ENCODE measurements around the gene RASL10A. TPM values are rescaled to one million over a fixed set of nuclear protein-coding genes. Genes with fewer than 3 reads are reported as not detected.
A peak's percentile ranks its signal among the peaks of the same experiment; 100 is the strongest.

Gene RASL10A
- total and polyA plus RNA-seq, 7 donors = 0.32 to 3.3 (median 0.80) TPM

GRCh38 chr22:29353286-29353685, 37.8 kb upstream of the RASL10A start:
- no peak overlapping the region for H3K4me3 ChIP-seq
- peak overlapping the region; percentile 69 for H3K27ac ChIP-seq
- WGBS, 3 donors = 43 to 78% (median 53%) methylated on average over 11 of the region's 11 CpGs
- intact Hi-C loops (cut with DNase I) = no loop called here
- peak; percentile 60 to 82 (median 76) for ATAC-seq
- peak in 1 of 2 donors; percentile 53 for DNase-seq
- H3K4me1 ChIP-seq = peaks cover 27% of the 10 kb centered on the region
- TF ChIP-seq, protein P1, sequence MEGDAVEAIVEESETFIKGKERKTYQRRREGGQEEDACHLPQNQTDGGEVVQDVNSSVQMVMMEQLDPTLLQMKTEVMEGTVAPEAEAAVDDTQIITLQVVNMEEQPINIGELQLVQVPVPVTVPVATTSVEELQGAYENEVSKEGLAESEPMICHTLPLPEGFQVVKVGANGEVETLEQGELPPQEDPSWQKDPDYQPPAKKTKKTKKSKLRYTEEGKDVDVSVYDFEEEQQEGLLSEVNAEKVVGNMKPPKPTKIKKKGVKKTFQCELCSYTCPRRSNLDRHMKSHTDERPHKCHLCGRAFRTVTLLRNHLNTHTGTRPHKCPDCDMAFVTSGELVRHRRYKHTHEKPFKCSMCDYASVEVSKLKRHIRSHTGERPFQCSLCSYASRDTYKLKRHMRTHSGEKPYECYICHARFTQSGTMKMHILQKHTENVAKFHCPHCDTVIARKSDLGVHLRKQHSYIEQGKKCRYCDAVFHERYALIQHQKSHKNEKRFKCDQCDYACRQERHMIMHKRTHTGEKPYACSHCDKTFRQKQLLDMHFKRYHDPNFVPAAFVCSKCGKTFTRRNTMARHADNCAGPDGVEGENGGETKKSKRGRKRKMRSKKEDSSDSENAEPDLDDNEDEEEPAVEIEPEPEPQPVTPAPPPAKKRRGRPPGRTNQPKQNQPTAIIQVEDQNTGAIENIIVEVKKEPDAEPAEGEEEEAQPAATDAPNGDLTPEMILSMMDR (IDR thresholded peaks at IDR 0.05) = no peak
- H3K9me3 ChIP-seq = no peaks in the 10 kb centered on the region
- H3K36me3 ChIP-seq (ENCODE audit: insufficient read depth in 1 of 2, low read depth in 1 of 2) = peaks cover 6 to 92% of the 10 kb centered on the region in 2 donors
- no peaks in the 10 kb centered on the region for H3K27me3 ChIP-seq (ENCODE audit: insufficient read depth in 3 of 3, low read length in 2 of 3)

DNA sequence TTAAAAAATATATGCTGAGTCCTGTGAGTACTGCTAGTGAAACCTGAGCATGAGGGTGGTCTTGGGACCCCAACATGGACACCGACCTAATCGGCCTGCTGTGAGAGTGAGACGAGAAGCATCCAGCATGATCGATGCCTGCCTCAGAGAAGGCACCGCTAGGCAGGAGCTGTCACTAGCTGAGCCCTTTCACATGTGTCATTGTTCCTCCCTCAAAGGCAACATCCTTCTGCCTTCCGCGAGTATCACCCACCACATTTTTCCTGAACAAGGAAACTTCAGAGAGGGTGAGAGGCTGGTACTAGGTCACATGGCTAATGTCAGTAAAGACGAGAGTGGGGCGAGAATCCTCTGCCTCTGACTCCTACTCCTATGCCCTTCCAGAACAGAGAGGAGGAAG, 37.3 kb upstream of the RASL10A start:
- ATAC-seq = peak in 1 of 4 donors; percentile 1
- intact Hi-C loops (cut with DNase I) = no loop called here

DNA sequence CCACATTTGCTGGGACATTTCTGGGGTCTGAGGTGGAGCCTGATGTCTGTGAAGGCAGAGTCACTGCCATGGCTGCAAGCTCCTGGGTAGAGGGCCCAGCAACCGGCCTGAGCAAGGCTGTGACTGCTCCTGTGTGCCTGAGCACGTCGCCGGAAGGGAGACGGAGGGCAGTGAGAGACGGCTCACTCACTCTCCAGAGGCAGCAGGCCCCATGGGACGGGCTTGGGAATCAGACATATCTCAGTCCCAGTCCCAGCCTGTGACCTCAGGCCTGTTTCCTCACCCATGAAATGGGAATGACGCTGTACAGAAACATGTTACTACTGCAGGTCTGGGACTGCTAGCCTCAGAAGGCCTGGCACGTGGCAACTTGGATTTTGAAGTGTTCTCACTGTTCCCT, 36.4 kb upstream of the RASL10A start:
- peak in 1 of 2 donors; percentile 40 for DNase-seq
- WGBS, 3 donors = 84 to 95% (median 87%) methylated on average over 9 of the region's 9 CpGs
- H3K27me3 ChIP-seq (ENCODE audit: insufficient read depth in 3 of 3, low read length in 2 of 3) = no peaks in the 10 kb centered on the region
- H3K36me3 ChIP-seq (ENCODE audit: insufficient read depth in 1 of 2, low read depth in 1 of 2) = peaks cover 6 to 97% of the 10 kb centered on the region in 2 donors
- H3K9me3 ChIP-seq = no peaks in the 10 kb centered on the region
- intact Hi-C loops (cut with DNase I) = no loop called here
- TF ChIP-seq, protein P1 (IDR thresholded peaks at IDR 0.05) = no peak
- no peak overlapping the region for H3K4me3 ChIP-seq
- H3K27ac ChIP-seq = no peak overlapping the region
- ATAC-seq = no peak
- peaks cover 41% of the 10 kb centered on the region for H3K4me1 ChIP-seq

More for the DNA sequence above, 37.3 kb upstream of the RASL10A start:
- Histone ChIP-seq H3K27ac (peak overlapping the region; percentile 69), H3K9me3 (no peaks in the 10 kb centered on the region), H3K27me3 (ENCODE audit: insufficient read depth in 3 of 3, low read length in 2 of 3) (no peaks in the 10 kb centered on the region), H3K4me3 (no peak overlapping the region), H3K4me1 (peaks cover 32% of the 10 kb centered on the region), H3K36me3 (ENCODE audit: insufficient read depth in 1 of 2, low read depth in 1 of 2) (peaks cover 6 to 92% of the 10 kb centered on the region in 2 donors)
- WGBS, 3 donors = 77 to 85% (median 82%) methylated on average over 9 of the region's 9 CpGs
- DNase-seq = peak in 1 of 2 donors; percentile 38
- TF ChIP-seq, protein P1 (IDR thresholded peaks at IDR 0.05) = no peak

- Histone ChIP-seq H3K36me3 (ENCODE audit: insufficient read depth in 1 of 2, low read depth in 1 of 2) (peaks cover 6 to 89% of the 10 kb centered on the region in 2 donors), H3K4me1 (peaks cover 50% of the 10 kb centered on the region), H3K27ac (no peak overlapping the region), H3K4me3 (no peak overlapping the region), H3K9me3 (no peaks in the 10 kb centered on the region), H3K27me3 (ENCODE audit: insufficient read depth in 3 of 3, low read length in 2 of 3) (no peaks in the 10 kb centered on the region)
- WGBS, 3 donors = 95 to 98% (median 96%) methylated on average over 6 of the region's 6 CpGs
- ATAC-seq = no peak
- intact Hi-C loops (cut with DNase I) = no loop called here
- DNase-seq = peak in 1 of 2 donors; percentile 6
- TF ChIP-seq, protein P1 (IDR thresholded peaks at IDR 0.05) = no peak
These were observed 35.5 kb upstream of the RASL10A start for GRCh38 chr22:29351042-29351441.

DNA sequence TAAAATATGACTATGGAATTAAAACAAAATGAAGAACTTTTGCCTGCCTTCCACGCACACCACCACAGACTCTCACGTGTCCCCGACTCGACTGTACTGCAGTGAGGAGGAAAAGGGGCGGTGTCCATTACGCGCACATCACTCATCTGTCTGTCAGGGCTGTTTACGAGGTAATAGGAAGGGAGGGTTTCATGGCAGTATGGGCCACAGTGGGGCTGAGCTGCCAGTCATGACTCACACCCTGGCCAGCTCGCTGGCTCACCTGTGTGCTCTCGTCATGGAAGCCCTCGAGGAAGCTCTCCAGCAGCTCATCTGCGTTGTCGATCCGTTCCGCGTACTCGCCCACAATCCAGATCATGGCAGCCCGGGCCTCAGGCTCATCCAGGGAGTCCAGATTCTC, 33.5 kb upstream of the RASL10A start:
- Histone ChIP-seq H3K27me3 (ENCODE audit: insufficient read depth in 3 of 3, low read length in 2 of 3) (no peaks in the 10 kb centered on the region), H3K4me1 (peaks cover 60% of the 10 kb centered on the region), H3K27ac (peak overlapping the region; percentile 73), H3K4me3 (no peak overlapping the region), H3K36me3 (ENCODE audit: insufficient read depth in 1 of 2, low read depth in 1 of 2) (peaks cover 6 to 75% of the 10 kb centered on the region in 2 donors), H3K9me3 (no peaks in the 10 kb centered on the region)
- ATAC-seq (peak; percentile 56 to 84 (median 79)), DNase-seq (peak in 1 of 2 donors; percentile 88)
- TF ChIP-seq, protein P1 (IDR thresholded peaks at IDR 0.05) = no peak
- intact Hi-C loops (cut with DNase I) = no loop called here
- WGBS, 3 donors = 38 to 50% (median 48%) methylated on average over 18 of the region's 18 CpGs
